WTC11 (cell line): ENCODE results near the gene MRC2. TPM values are rescaled to one million over a fixed set of nuclear protein-coding genes. Genes with fewer than 3 reads are reported as not detected.

Source experiments
- ATAC-seq: fragments of 200-7000 bp; cut with Tn5 transposase; 2 replicates; pipeline ENCODE4 v1.10.0; 2021; ENCODE audit warnings: mild to moderate bottlenecking, moderate library complexity
- CTCF ChIA-PET: fragments of 300-600 bp; sonication (Branson Sonifier 250); formaldehyde crosslinking; loops from one replicate; lab custom pipeline; 2021; ENCODE audit warnings: antibody characterized with exemption; lab: Charles Lee
- POLR2A ChIA-PET: fragments of 350-600 bp; sonication (Branson Sonifier 250); formaldehyde crosslinking; loops from one replicate; lab custom pipeline; 2021; ENCODE audit warnings: antibody characterized with exemption; lab: Charles Lee
- DNase-seq: peaks from one replicate; pipeline ENCODE4 v3.0.0; 2021; ENCODE audit warnings: low spot score
- H3K27ac Mint-ChIP-seq: 2 replicates; pipeline ENCODE4 v1.8.0; 2021; ENCODE audit warnings: mixed read lengths
- H3K27me3 Mint-ChIP-seq: 2 replicates; pipeline ENCODE4 v1.8.0; 2021; ENCODE audit warnings: low read depth, mild to moderate bottlenecking, moderate library complexity, mixed read lengths
- H3K36me3 Mint-ChIP-seq: 2 replicates; pipeline ENCODE4 v1.8.0; 2021; ENCODE audit warnings: mixed read lengths
- H3K4me1 Mint-ChIP-seq: 2 replicates; pipeline ENCODE4 v1.8.0; 2022; ENCODE audit warnings: mixed read lengths
- H3K4me3 Mint-ChIP-seq: 2 replicates; pipeline ENCODE4 v1.8.0; 2021; ENCODE audit warnings: mild to moderate bottlenecking, moderate library complexity, mixed read lengths
- H3K9me3 Mint-ChIP-seq: 2 replicates; pipeline ENCODE4 v1.8.0; 2021; ENCODE audit warnings: mixed read lengths
- CBFB ChIP-seq: sonication (generic); formaldehyde crosslinking; IDR thresholded peaks from 2 replicates; pipeline ENCODE4 v1.8.1; 2022; ENCODE audit warnings: mild to moderate bottlenecking, low read depth, missing genetic modification reagents
- CREM ChIP-seq: sonication (generic); formaldehyde crosslinking; IDR thresholded peaks from 2 replicates; pipeline ENCODE4 v1.8.1; 2022; ENCODE audit warnings: mild to moderate bottlenecking, missing genetic modification reagents, moderate library complexity
- GTF2I ChIP-seq: fragments of 250-450 bp; sonication (Bioruptor Pico); conservative IDR thresholded peaks from 2 replicates; pipeline ENCODE4 v1.4.0; 2021; ENCODE audit warnings: mild to moderate bottlenecking
- JAZF1 ChIP-seq: fragments of 250-450 bp; sonication (Bioruptor Pico); IDR thresholded peaks from 2 replicates; pipeline ENCODE4 v1.9.0; 2021; ENCODE audit warnings: moderate library complexity, mild to moderate bottlenecking, inconsistent platforms
- MYBL2 ChIP-seq: sonication (generic); formaldehyde crosslinking; IDR thresholded peaks from 2 replicates; pipeline ENCODE4 v1.8.1; 2023; ENCODE audit warnings: mild to moderate bottlenecking, moderate library complexity, missing genetic modification reagents
- NFATC4 ChIP-seq: fragments of 250-450 bp; sonication (Bioruptor Pico); IDR thresholded peaks from 2 replicates; pipeline ENCODE4 v1.9.0; 2021; ENCODE audit warnings: mild to moderate bottlenecking
- NR3C1 ChIP-seq: sonication (generic); formaldehyde crosslinking; conservative IDR thresholded peaks from 2 replicates; pipeline ENCODE4 v1.8.1; 2023; ENCODE audit warnings: low read depth, mild to moderate bottlenecking, missing genetic modification reagents
- SOX15 ChIP-seq: fragments of 250-450 bp; sonication (Bioruptor Pico); IDR thresholded peaks from 2 replicates; pipeline ENCODE4 v1.9.0; 2021; ENCODE audit warnings: mild to moderate bottlenecking
- SP1 ChIP-seq: sonication (generic); formaldehyde crosslinking; conservative IDR thresholded peaks from 2 replicates; pipeline ENCODE4 v1.8.1; 2022; ENCODE audit warnings: missing genetic modification reagents
- ZNF121 ChIP-seq: sonication (generic); formaldehyde crosslinking; IDR thresholded peaks from 2 replicates; pipeline ENCODE4 v1.8.0; 2023; ENCODE audit warnings: missing genetic modification reagents
- ZNF263 ChIP-seq: sonication (generic); formaldehyde crosslinking; IDR thresholded peaks from 2 replicates; pipeline ENCODE4 v1.8.1; 2022; ENCODE audit warnings: low read depth, mild to moderate bottlenecking, moderate library complexity, missing genetic modification reagents
- total RNA-seq: library from RNA; stranded (reverse); gene quantifications from 3 replicates; pipeline ENCODE4 v1.2.3, GENCODE V29; 2021
- TF ChIP-seq, protein P1 (sequence below): sonication (generic); formaldehyde crosslinking; IDR thresholded peaks from 2 replicates; pipeline ENCODE4 v1.8.1; 2022; ENCODE audit warnings: mild to moderate bottlenecking, missing genetic modification reagents, moderate library complexity, borderline replicate concordance
- TF ChIP-seq, protein P2 (sequence below): sonication (generic); formaldehyde crosslinking; IDR thresholded peaks from 2 replicates; pipeline ENCODE4 v1.8.1; 2023; ENCODE audit warnings: mild to moderate bottlenecking, missing genetic modification reagents
- TF ChIP-seq, protein P3 (sequence below): fragments of 250-450 bp; sonication (Bioruptor Pico); IDR thresholded peaks from 2 replicates; pipeline ENCODE4 v1.9.0; 2021; ENCODE audit warnings: moderate library complexity, mild to moderate bottlenecking, inconsistent platforms, borderline replicate concordance
- TF ChIP-seq, protein P4 (sequence below): sonication (generic); formaldehyde crosslinking; IDR thresholded peaks from 2 replicates; pipeline ENCODE4 v1.8.1; 2023; ENCODE audit warnings: mild to moderate bottlenecking, missing genetic modification reagents, moderate library complexity
- TF ChIP-seq, protein P5 (sequence below): sonication (generic); formaldehyde crosslinking; IDR thresholded peaks from 2 replicates; pipeline ENCODE4 v1.8.0; 2022; ENCODE audit warnings: missing genetic modification reagents
- TF ChIP-seq, protein P6 (sequence below): sonication (generic); formaldehyde crosslinking; IDR thresholded peaks from 2 replicates; pipeline ENCODE4 v1.8.1; 2023; ENCODE audit warnings: mild to moderate bottlenecking, missing genetic modification reagents, borderline replicate concordance
- TF ChIP-seq, protein P7 (sequence below): sonication (generic); formaldehyde crosslinking; IDR thresholded peaks from 2 replicates; pipeline ENCODE4 v1.8.1; 2023; ENCODE audit warnings: mild to moderate bottlenecking, missing genetic modification reagents
- TF ChIP-seq, protein P8 (sequence below): sonication (generic); formaldehyde crosslinking; conservative IDR thresholded peaks from 2 replicates; pipeline ENCODE4 v1.8.1; 2022; ENCODE audit warnings: mild to moderate bottlenecking, missing genetic modification reagents
- TF ChIP-seq, protein P9 (sequence below): sonication (generic); formaldehyde crosslinking; IDR thresholded peaks from 2 replicates; pipeline ENCODE4 v1.8.0; 2022; ENCODE audit warnings: mild to moderate bottlenecking, missing genetic modification reagents

The MRC2 gene
- total RNA-seq, 1 experiment from 2014 or later, result 35.3 TPM

DNA sequence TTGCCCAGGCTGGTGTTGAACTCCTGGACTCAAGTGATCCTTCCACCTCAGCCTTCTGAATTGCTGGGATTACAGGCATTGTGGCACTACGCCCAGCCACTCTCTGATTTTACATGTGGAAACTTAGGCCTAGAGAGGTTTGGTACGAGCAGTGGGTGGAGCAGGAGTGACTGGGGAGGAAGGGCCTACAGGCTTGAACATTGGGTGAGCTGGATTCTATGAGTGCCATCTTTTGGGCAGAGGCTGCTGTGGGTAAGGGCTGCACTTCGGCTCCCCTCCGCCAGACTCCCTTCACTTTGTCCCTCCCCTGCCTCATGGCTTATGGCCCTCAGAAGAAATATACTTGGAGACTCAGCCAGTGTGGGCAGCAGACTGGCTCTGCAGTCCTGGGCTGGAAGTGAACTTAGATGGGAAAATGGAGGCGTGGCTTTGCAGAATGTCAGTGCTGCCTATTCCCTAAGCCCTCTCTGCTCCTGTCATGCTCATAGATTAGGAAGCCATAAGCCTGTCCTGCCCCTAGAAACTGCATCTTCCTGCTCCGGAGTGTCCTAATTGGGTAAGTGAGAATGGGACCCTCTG is 9.5 kb upstream of the MRC2 start:
- Mint-ChIP-seq H3K4me1 (peaks cover 22% of the 10 kb centered on the region), H3K4me3 (no peak overlapping the region), H3K9me3 (no peaks in the 10 kb centered on the region), H3K36me3 (peaks cover 15% of the 10 kb centered on the region), H3K27me3 (no peaks in the 10 kb centered on the region), H3K27ac (peak overlapping the region; percentile 95)
- DNase-seq, result no peak
- TF ChIP-seq, protein P1, sequence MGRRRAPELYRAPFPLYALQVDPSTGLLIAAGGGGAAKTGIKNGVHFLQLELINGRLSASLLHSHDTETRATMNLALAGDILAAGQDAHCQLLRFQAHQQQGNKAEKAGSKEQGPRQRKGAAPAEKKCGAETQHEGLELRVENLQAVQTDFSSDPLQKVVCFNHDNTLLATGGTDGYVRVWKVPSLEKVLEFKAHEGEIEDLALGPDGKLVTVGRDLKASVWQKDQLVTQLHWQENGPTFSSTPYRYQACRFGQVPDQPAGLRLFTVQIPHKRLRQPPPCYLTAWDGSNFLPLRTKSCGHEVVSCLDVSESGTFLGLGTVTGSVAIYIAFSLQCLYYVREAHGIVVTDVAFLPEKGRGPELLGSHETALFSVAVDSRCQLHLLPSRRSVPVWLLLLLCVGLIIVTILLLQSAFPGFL (CRISPR knock-in tag), result no peak
- TF ChIP-seq, protein P2, sequence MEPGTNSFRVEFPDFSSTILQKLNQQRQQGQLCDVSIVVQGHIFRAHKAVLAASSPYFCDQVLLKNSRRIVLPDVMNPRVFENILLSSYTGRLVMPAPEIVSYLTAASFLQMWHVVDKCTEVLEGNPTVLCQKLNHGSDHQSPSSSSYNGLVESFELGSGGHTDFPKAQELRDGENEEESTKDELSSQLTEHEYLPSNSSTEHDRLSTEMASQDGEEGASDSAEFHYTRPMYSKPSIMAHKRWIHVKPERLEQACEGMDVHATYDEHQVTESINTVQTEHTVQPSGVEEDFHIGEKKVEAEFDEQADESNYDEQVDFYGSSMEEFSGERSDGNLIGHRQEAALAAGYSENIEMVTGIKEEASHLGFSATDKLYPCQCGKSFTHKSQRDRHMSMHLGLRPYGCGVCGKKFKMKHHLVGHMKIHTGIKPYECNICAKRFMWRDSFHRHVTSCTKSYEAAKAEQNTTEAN (CRISPR knock-in tag), result no peak
- TF ChIP-seq MYBL2 (CRISPR knock-in tag), result no peak
- no peak for TF ChIP-seq SOX15 (CRISPR knock-in tag)
- TF ChIP-seq, protein P3, sequence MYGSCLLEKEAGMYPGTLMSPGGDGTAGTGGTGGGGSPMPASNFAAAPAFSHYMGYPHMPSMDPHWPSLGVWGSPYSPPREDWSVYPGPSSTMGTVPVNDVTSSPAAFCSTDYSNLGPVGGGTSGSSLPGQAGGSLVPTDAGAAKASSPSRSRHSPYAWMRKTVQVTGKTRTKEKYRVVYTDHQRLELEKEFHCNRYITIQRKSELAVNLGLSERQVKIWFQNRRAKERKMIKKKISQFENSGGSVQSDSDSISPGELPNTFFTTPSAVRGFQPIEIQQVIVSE (CRISPR knock-in tag), result no peak
- TF ChIP-seq, protein P4, sequence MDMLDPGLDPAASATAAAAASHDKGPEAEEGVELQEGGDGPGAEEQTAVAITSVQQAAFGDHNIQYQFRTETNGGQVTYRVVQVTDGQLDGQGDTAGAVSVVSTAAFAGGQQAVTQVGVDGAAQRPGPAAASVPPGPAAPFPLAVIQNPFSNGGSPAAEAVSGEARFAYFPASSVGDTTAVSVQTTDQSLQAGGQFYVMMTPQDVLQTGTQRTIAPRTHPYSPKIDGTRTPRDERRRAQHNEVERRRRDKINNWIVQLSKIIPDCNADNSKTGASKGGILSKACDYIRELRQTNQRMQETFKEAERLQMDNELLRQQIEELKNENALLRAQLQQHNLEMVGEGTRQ (CRISPR knock-in tag), result no peak
- no peak for TF ChIP-seq NR3C1 (CRISPR knock-in tag)
- TF ChIP-seq, protein P5, sequence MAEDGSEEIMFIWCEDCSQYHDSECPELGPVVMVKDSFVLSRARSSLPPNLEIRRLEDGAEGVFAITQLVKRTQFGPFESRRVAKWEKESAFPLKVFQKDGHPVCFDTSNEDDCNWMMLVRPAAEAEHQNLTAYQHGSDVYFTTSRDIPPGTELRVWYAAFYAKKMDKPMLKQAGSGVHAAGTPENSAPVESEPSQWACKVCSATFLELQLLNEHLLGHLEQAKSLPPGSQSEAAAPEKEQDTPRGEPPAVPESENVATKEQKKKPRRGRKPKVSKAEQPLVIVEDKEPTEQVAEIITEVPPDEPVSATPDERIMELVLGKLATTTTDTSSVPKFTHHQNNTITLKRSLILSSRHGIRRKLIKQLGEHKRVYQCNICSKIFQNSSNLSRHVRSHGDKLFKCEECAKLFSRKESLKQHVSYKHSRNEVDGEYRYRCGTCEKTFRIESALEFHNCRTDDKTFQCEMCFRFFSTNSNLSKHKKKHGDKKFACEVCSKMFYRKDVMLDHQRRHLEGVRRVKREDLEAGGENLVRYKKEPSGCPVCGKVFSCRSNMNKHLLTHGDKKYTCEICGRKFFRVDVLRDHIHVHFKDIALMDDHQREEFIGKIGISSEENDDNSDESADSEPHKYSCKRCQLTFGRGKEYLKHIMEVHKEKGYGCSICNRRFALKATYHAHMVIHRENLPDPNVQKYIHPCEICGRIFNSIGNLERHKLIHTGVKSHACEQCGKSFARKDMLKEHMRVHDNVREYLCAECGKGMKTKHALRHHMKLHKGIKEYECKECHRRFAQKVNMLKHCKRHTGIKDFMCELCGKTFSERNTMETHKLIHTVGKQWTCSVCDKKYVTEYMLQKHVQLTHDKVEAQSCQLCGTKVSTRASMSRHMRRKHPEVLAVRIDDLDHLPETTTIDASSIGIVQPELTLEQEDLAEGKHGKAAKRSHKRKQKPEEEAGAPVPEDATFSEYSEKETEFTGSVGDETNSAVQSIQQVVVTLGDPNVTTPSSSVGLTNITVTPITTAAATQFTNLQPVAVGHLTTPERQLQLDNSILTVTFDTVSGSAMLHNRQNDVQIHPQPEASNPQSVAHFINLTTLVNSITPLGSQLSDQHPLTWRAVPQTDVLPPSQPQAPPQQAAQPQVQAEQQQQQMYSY (CRISPR knock-in tag), result no peak
- TF ChIP-seq CREM, result no peak
- TF ChIP-seq, protein P6, sequence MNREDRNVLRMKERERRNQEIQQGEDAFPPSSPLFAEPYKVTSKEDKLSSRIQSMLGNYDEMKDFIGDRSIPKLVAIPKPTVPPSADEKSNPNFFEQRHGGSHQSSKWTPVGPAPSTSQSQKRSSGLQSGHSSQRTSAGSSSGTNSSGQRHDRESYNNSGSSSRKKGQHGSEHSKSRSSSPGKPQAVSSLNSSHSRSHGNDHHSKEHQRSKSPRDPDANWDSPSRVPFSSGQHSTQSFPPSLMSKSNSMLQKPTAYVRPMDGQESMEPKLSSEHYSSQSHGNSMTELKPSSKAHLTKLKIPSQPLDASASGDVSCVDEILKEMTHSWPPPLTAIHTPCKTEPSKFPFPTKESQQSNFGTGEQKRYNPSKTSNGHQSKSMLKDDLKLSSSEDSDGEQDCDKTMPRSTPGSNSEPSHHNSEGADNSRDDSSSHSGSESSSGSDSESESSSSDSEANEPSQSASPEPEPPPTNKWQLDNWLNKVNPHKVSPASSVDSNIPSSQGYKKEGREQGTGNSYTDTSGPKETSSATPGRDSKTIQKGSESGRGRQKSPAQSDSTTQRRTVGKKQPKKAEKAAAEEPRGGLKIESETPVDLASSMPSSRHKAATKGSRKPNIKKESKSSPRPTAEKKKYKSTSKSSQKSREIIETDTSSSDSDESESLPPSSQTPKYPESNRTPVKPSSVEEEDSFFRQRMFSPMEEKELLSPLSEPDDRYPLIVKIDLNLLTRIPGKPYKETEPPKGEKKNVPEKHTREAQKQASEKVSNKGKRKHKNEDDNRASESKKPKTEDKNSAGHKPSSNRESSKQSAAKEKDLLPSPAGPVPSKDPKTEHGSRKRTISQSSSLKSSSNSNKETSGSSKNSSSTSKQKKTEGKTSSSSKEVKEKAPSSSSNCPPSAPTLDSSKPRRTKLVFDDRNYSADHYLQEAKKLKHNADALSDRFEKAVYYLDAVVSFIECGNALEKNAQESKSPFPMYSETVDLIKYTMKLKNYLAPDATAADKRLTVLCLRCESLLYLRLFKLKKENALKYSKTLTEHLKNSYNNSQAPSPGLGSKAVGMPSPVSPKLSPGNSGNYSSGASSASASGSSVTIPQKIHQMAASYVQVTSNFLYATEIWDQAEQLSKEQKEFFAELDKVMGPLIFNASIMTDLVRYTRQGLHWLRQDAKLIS (CRISPR knock-in tag), result no peak
- TF ChIP-seq JAZF1 (CRISPR knock-in tag), result no peak
- TF ChIP-seq GTF2I (CRISPR knock-in tag), result no peak
- no peak for TF ChIP-seq ZNF263 (CRISPR knock-in tag)
- no peak for TF ChIP-seq ZNF121 (CRISPR knock-in tag)
- TF ChIP-seq, protein P7, sequence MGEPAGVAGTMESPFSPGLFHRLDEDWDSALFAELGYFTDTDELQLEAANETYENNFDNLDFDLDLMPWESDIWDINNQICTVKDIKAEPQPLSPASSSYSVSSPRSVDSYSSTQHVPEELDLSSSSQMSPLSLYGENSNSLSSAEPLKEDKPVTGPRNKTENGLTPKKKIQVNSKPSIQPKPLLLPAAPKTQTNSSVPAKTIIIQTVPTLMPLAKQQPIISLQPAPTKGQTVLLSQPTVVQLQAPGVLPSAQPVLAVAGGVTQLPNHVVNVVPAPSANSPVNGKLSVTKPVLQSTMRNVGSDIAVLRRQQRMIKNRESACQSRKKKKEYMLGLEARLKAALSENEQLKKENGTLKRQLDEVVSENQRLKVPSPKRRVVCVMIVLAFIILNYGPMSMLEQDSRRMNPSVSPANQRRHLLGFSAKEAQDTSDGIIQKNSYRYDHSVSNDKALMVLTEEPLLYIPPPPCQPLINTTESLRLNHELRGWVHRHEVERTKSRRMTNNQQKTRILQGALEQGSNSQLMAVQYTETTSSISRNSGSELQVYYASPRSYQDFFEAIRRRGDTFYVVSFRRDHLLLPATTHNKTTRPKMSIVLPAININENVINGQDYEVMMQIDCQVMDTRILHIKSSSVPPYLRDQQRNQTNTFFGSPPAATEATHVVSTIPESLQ (CRISPR knock-in tag), result no peak
- TF ChIP-seq SP1 (CRISPR knock-in tag), result no peak
- TF ChIP-seq CBFB (CRISPR knock-in tag), result no peak
- no peak for TF ChIP-seq NFATC4 (CRISPR knock-in tag)
- TF ChIP-seq, protein P8, sequence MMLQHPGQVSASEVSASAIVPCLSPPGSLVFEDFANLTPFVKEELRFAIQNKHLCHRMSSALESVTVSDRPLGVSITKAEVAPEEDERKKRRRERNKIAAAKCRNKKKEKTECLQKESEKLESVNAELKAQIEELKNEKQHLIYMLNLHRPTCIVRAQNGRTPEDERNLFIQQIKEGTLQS, result no peak
- TF ChIP-seq, protein P9, sequence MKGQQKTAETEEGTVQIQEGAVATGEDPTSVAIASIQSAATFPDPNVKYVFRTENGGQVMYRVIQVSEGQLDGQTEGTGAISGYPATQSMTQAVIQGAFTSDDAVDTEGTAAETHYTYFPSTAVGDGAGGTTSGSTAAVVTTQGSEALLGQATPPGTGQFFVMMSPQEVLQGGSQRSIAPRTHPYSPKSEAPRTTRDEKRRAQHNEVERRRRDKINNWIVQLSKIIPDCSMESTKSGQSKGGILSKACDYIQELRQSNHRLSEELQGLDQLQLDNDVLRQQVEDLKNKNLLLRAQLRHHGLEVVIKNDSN, result no peak
- no peak for ATAC-seq
- POLR2A ChIA-PET, result interaction anchor here (0.5 to 1.0 kb wide), 2 partner anchors 10 to 20 kb away, joined by 4 to 5 read pairs; no protein-coding TSS in a partner anchor
- CTCF ChIA-PET, result interaction anchor here (1.1 to 1.3 kb wide), 3 partner anchors 11 to 54 kb away, joined by 3 to 7 read pairs (median 4); no protein-coding TSS in a partner anchor
